Muscle of arm (tissue), 14 donors: ENCODE data around the gene MAGEE1. TPM values are rescaled to one million over a fixed set of nuclear protein-coding genes. Genes with fewer than 3 reads are reported as not detected.

Source experiments
- DNase-seq: peaks from one replicate; pipeline ENCODE4 v3.0.0-alpha.2; 2013
- long read RNA-seq, 11 donors: transcript quantifications; one replicate each; lab custom pipeline, GENCODE V29; 2026
- polyA plus RNA-seq, 12 donors: library from polyadenylated mRNA; unstranded; fragments of 120-200 nt; gene quantifications; one replicate each; pipeline ENCODE4 v1.2.1, GENCODE V29; 2013; ENCODE audit not compliant: insufficient read length in 12 of 12

MAGEE1 gene, protein sequence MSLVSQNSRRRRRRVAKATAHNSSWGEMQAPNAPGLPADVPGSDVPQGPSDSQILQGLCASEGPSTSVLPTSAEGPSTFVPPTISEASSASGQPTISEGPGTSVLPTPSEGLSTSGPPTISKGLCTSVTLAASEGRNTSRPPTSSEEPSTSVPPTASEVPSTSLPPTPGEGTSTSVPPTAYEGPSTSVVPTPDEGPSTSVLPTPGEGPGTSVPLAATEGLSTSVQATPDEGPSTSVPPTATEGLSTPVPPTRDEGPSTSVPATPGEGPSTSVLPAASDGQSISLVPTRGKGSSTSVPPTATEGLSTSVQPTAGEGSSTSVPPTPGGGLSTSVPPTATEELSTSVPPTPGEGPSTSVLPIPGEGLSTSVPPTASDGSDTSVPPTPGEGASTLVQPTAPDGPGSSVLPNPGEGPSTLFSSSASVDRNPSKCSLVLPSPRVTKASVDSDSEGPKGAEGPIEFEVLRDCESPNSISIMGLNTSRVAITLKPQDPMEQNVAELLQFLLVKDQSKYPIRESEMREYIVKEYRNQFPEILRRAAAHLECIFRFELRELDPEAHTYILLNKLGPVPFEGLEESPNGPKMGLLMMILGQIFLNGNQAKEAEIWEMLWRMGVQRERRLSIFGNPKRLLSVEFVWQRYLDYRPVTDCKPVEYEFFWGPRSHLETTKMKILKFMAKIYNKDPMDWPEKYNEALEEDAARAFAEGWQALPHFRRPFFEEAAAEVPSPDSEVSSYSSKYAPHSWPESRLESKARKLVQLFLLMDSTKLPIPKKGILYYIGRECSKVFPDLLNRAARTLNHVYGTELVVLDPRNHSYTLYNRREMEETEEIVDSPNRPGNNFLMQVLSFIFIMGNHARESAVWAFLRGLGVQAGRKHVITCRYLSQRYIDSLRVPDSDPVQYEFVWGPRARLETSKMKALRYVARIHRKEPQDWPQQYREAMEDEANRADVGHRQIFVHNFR
- 1 to 10 TPM in 11 of 12 donors, not detected in 1; 1.9 to 3.8 (median 2.7) TPM for polyA plus RNA-seq
- long read RNA-seq, donor 1, transcript MAGEE1-201 (1 exons, 3,630 nt): major isoform, 9 of 9 reads
- long read RNA-seq, donor 1, partial matches to known transcripts: 0 of 9 reads
- long read RNA-seq, donor 1, other reads (novel, unspliced or antisense): 0 of 9 reads
- long read RNA-seq, donor 2, partial matches to known transcripts: 0 of 2 reads
- long read RNA-seq, donor 2, other reads (novel, unspliced or antisense): 0 of 2 reads
- long read RNA-seq, donor 3, partial matches to known transcripts: 0 of 4 reads
- long read RNA-seq, donor 3, other reads (novel, unspliced or antisense): 0 of 4 reads
- long read RNA-seq, donor 4, partial matches to known transcripts: 0 of 2 reads
- long read RNA-seq, donor 4, other reads (novel, unspliced or antisense): 0 of 2 reads
- long read RNA-seq, donor 5, partial matches to known transcripts: 0 of 4 reads
- long read RNA-seq, donor 5, other reads (novel, unspliced or antisense): 0 of 4 reads
- long read RNA-seq, donor 6, transcript MAGEE1-201 (1 exons, 3,630 nt): major isoform, 5 of 5 reads
- long read RNA-seq, donor 6, partial matches to known transcripts: 0 of 5 reads
- long read RNA-seq, donor 6, other reads (novel, unspliced or antisense): 0 of 5 reads
- long read RNA-seq, donor 7, partial matches to known transcripts: 0 of 2 reads
- long read RNA-seq, donor 7, other reads (novel, unspliced or antisense): 0 of 2 reads
- long read RNA-seq, donor 8, partial matches to known transcripts: 0 of 3 reads
- long read RNA-seq, donor 8, other reads (novel, unspliced or antisense): 0 of 3 reads
- long read RNA-seq, donor 9, partial matches to known transcripts: 0 of 4 reads
- long read RNA-seq, donor 9, other reads (novel, unspliced or antisense): 0 of 4 reads
- long read RNA-seq, donor 10, transcript MAGEE1-201 (1 exons, 3,630 nt): major isoform, 8 of 8 reads
- long read RNA-seq, donor 10, partial matches to known transcripts: 0 of 8 reads
- long read RNA-seq, donor 10, other reads (novel, unspliced or antisense): 0 of 8 reads
- long read RNA-seq, donor 11, partial matches to known transcripts: 0 of 2 reads
- long read RNA-seq, donor 11, other reads (novel, unspliced or antisense): 0 of 2 reads

DNA sequence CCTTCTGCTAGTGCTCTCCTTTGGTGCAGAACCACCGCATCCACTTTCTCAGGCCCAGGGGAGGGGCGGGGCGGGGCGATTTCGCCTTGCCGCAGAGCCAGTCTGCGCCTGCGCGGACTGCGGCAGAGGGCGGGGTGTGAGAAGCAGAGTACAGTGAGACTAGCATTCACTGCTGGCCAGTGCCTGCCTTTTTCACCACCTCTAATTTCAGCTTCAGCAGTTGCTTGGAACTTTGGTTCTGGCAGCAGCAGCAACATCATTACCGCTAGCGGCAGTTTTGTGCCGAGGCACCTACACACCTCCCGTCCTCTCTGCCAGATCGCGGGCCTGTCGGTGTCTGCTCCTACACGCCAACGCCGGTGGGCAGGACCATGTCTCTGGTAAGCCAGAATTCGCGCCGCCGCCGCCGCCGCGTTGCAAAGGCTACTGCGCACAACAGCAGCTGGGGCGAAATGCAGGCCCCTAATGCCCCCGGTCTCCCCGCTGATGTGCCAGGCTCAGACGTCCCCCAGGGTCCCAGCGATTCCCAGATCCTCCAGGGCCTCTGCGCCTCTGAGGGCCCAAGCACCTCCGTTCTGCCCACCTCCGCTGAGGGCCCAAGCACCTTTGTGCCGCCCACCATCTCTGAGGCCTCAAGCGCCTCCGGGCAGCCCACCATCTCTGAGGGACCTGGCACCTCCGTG, at the start of gene MAGEE1:
Gene MAGEE1 (plus strand): TSS at position 151 of the 683 bp plus-strand sequence. CDS start 221 bp downstream, at position 372.
- DNase-seq: peak; percentile 73

DNA sequence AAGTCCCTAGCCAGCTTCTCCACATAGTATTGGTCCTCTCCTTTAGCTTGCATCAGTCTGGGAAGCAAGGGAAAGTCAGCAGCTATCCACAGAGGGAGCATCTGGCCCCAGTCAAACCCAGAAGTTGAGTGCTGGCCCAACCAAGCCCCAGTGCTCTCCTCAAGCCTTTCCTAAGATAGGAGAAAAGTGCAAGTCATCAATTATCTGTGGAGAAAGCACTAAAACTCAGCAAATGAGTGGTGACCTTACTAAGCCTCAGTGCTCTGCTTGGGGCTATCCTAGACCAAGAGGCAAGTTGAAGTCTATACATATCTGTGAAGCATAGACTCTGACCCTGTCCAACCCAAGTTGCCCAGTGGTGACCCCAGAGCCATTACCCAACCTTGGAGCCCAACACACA, 28.5 kb upstream of the MAGEE1 start:
- no peak for DNase-seq

DNA sequence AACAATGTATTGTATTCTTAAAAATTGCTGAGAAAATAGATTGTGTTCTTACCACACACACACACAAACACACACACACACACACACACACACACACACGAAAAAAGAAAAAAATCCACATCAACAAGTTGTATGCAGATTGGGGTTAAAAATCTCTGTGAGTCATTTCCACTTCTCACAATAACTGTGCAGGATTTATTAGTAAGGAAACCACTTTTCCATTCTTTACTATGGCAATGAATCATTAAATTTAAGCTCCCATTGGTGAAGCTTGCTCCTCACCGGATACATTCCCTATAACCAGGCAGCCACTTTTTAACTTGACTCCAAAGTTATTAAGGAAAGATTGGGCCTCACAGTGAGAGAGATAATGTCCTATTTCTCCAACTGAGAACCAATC, 19.7 kb upstream of the MAGEE1 start:
- no peak for DNase-seq

DNA sequence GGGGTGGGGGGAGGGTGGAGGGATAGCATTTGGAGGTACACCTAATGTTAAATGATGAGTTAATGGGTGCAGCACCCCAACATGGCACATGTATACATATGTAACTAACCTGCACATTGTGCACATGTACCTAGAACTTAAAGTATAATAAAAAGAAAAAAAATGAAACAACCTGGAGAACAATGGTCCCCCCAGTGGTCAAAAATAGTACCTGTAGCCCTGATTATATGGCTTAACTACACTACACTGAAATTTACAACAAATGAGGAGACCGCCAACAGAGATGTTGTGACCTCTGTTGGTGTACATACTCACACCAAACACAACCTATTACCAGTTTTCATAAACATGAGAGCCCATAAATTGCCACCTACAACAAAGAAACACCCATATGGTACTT, 7.3 kb upstream of the MAGEE1 start:
- no peak for DNase-seq

DNA sequence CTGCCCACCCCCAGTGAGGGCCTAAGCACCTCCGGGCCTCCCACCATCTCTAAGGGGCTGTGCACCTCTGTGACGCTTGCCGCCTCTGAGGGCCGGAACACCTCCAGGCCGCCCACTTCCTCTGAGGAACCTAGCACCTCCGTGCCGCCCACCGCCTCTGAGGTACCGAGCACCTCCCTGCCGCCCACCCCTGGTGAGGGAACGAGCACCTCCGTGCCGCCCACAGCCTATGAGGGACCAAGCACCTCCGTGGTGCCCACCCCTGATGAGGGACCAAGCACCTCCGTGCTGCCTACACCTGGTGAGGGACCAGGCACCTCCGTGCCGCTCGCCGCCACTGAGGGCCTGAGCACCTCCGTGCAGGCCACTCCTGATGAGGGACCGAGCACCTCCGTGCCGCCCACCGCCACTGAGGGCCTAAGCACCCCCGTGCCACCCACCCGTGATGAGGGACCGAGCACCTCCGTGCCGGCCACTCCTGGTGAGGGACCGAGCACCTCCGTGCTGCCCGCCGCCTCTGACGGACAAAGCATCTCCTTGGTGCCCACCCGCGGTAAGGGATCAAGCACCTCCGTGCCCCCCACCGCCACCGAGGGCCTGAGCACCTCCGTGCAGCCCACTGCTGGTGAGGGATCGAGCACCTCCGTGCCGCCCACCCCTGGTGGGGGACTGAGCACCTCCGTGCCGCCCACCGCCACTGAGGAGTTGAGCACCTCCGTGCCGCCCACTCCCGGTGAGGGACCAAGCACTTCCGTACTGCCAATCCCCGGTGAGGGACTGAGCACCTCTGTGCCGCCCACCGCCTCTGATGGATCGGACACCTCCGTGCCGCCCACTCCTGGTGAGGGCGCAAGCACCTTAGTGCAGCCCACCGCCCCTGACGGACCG, 977 bp downstream of the MAGEE1 start:
- DNase-seq: no peak

DNA sequence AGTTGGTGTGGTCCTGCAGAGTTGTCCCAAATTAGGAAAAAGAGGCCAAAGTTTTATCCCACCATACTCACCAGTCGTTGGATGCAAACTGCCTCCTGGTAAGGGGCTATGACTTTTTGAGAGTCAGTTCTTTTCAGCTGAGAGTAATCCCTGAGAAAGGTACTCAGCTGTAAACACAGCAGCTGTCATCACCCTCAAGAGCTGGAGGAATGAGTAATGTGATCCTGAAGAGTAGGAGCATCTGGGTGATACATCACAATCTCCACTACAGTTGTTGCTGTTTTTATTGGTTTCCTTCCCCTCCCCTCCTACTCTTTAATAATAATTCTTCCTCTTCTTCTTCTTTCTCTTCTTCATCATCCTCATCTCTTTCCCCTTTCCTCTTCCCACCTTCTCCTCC, 5.7 kb downstream of the MAGEE1 start:
- no peak for DNase-seq

DNA sequence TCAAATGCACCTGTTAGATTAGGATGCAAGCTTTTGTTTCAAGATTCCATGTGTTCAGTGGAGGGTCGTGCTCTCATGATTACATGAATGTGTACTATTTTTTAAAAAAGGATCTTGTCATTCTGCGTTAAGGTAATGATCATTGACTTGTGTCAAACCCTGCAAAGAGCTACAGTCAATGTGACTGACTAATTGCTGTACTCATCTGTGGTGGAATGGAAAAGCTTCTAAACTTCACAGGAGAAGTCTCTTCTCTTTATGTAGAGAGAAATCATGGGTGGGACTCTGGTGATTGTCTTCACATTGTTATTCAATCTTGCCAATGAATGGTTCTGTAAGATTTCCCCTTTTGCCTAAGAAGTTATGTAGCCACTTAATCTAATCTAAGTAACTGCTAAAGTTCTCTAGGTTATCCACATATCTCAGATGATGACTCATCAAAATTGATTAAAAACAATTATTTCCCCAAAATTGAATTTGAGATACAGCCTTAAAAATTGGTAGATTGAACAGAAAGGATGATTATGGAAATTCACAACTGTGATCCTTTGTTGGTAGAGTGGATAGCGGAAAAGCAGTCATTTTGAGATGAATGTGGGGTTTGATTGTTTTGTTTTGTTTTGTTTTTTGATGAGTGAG, 6.7 kb downstream of the MAGEE1 start:
- DNase-seq: no peak

DNA sequence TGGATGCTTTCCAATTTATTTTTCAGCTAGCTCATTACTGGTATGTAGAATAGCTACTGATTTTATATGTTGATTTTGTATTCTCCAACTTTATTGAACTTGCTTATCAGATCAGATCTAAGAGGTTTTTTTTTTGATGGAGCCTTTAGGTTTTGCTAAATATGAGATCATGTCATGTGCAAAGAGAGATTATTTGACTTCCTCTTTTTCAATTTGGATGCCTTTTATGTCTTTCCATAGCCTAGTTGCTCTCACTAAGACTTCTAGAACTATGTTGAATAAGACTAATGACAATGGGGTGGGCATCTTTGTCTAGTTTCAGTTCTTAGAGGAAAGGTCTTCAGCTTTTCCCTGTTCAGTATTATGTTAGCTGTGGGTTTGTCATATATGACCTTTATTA, 11.7 kb downstream of the MAGEE1 start:
- no peak for DNase-seq

DNA sequence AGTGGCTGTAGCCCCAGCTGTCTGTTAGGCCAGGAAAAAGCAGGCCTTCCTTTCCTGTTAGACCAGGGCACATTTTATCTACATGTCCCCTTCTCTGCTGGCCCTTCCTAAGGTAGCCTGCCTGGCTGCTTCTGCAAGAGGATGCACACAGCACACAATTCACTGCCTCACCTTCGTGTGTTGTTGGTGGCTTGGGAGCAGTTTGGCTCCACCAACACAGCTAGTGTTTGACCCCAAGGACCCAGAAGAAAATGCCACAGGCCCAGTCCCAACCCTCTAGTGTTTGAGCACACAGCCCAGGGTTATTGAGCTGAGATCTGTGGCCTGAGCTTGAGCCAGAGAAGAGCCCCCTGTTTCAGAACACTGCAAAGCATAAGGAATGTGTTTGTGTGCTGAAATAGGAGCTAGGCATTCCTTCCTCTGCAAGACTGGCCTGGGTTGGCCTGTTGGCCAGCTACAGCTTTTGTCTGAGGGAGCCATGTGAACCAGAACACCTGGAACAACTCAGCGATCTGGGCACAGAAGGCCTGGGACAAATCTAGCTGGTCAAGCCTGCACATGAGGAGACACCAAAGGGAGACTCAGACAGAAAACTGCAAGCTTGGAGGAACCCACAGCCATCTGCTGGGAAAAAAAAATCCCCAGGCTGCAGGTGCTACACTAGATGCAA, 26.4 kb downstream of the MAGEE1 start:
- no peak for DNase-seq

DNA sequence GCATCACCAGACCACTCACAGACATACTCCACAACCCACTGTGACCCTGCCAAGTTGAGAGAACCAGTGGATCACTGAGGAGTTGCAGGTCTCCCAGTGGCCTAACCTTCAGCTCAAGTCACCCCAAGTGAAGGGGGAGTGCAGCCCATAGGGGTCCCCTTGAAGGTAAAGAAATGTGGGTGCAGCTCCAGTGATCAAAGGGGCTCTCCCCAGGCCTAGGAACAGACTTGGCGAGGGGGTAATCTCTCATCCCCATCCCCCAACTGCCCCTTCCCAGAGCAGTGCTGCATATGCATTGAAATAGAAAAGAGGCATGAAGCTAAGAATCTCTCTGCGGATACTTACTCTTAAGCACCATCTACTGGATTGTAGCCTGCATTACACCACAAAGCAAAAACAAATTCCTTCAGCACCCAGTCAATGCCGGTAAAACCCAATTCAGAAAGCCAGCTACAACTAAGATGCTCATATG, 27.0 kb downstream of the MAGEE1 start:
- DNase-seq: no peak

DNA sequence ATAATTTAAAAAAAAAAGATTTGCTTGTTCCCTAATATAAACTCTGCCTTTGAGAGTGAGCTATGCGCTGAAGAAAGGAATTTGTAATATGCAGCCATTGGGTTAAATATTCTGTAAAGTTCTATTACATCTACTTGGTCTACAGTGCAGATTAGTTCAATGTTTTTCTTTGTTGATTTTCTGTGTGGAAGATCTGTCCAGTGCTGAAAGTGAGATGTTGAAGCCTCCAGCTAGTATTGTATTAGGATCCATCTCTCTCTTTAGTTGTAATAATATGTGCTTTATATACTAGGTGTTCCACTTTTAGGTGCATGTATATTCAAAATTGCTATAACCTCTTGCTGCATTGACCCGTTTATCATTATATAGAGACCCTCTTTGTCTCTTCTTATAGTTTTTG, 49.8 kb downstream of the MAGEE1 start:
- DNase-seq: no peak
